DMS153 (cell line): ENCODE measurements around the gene KLF7.
"Not testable (repeated sequence)": the region's sequence is repeated elsewhere in the genome, so short reads cannot be mapped to it uniquely, and the experiment has no call there.

ENCODE experiments used
- DNase-seq: peaks from one replicate; lab custom pipeline; 2025; lab: John Stamatoyannopoulos, UW

Gene KLF7

DNA sequence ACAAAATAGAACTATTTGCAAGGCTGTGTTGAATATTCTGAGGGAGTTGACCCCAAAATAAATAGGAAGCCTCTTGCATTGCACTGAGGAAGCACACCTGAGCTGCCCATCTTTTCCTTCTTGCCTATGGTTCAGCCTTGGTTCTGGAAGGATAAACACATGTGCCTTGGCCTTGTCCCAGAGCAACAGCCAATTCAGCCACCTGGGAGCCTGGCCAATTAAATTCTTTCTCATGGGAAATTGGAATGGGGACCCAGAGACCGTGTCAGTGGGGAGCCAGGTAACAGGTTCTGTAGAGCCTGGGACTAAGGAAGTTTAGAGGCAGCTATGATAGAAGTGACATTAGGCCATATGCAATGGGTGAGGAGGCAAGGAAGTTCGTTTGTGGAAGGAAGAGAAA is 99.6 kb downstream of the KLF7 start:
- DNase-seq: no peak

DNA sequence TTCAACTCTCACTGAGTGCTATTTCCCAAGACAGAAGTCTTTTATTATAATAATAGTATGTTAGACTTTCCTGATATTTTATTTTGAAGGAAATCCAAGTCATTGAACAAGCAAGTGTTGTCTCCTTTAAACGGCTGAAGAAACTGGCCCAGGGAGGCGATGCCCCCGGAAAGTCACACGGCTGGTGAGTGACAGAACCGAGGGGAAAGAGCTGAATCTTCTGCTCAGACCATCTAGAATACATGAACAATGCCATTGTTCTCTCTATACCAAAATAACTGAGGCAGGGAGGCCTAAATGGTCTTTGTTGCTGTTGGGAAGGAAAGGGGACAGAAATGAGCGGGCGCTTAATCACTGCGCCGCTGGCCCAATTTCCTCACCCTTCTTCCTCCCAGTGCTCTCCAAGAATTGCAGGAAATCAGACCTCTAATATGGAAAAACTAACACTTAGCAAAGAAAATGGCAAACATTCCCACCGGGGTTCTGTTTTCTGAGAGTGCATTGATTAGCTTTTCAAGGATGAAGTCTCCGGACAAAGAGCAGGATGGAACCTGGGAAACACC is 101.5 kb downstream of the KLF7 start:
- no peak for DNase-seq

DNA sequence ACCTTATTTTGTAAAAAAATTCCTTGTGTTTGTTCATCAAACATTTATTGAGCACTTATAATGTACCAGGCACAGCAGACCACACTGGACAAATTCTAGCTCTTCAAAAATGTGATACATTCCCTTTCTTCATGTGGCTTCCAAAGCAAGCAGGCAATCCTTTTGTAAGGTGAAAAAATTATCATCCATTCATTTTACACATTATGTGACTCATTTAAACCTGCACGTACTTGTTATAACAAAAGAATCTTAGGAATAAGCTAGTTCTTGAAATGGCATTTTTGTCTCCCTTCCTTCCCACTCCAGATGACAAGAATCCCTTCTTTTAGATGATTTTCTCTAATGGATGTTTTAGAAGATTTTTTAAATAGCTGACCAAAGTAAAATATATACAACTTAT is 104.6 kb downstream of the KLF7 start:
- no peak for DNase-seq

DNA sequence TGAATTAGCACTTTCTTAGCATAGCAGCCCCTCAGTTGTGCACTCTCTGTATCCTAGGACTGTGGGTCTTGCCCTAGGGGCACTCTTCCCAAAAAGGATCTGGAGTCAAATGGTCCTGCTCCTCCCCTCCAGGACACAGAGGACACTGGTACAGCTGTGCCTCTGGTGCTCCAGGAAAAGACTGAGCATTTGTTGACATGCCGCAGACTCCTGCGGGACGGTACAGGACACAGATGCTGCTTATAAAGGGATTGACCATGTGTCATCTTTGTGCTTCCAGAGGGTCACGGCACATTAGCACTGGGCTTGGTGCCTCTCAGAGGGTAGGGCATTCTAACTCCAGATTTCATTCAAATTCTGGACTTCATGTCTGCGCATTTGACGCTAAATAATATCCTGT is 110.5 kb downstream of the KLF7 start:
- no peak for DNase-seq

DNA sequence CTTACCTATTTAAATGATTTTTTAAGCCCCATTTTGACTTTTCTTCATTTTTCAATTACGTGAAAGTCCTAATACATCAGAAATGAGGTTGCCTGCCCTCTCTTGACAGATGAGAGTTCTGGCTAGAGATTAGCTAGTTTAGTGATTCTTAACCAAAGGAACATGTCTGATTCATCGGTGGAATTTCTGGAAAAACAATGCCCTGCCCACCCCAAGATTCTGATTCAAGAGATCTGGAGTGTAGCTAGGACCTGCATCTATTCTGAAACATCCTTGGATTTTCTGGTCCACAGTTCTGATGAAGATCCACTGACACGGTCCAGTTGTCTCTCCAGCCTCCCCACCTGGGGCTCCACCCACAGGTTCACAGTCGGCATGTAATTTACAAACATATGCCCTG is 111.2 kb downstream of the KLF7 start:
- DNase-seq: no peak

DNA sequence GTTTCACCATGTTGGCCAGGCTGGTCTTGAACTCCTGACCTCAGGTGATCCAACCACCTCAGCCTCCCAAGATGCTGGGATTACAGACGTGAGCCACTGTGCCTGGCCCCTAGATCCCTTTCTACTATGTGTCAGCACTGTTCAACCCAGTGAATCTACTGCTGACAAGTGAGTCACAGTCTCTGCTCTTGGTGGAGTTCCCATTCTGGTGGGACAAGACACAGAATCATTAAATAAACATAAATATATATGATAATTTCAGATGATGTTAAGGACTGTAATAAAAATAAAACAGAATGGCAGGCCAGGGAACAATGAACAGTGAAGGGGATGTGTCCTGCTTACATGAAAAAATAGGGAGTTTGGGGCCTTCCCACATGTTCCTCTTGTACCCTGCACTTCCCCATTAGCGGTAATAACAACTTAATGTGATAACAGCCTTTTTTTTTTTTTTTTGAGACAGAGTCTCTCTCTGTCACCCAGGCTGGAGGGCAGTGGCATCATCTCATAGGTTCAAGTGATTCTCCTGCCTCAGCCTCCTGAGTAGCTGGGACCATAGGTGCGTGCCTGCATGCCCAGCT is 114.3 kb downstream of the KLF7 start:
- DNase-seq: no peak

DNA sequence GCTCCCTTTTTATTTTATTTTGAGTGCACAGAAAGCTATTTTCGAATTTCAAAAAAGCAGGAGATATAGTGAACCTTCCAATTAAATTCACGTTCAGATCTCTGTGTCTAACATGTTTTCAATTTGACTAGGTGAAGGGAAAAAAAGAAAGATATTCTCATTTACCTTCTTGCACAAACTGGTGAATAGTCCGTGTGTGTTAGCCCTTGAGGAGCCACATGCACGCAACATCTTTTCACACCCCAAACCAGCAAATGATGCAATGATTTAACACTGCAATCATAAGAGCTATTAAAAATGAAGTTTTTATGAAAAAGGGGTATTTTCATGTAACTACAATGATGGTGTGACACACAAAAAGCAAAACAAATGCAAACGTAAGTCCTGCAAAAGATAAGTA is 116.6 kb downstream of the KLF7 start:
- DNase-seq: no peak

DNA sequence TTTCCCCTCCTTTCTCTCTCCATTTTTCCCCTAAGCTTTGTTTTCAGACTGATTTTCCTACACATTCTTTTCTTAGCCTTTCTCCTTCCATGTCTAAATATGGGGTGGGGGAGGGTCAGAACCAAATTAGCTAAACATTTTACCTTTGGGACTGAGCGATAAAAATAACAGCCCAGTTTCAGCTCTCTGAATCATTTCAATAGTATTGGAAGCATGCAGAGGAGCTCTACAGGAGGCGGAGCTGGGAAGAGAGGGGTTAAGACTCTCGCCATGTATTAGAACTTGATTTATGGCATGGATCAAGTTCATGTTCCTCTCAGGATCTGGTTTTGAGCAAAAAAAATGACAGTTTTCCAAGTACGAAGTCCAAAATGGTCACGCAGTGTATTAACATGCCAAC is 117.3 kb downstream of the KLF7 start:
- no peak for DNase-seq

DNA sequence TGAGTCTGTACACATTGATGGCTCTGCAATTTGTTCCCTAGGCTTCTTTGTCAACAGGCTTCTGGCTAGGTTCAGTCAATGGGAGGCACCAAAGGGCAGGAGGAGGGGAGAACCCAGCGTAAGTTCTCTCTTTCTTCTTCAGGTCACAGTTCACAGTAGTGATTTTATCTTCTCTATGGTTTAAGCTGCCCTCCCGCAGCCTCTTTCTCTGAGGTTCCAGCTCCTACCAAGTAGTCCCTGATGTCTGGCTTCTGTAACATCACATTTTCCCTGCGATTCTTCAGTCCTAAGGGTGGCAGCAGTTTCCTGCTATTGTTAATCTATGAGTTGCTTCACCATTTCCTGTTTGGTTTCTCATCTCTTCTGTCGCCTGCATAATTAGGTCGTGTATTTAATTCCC is 119.0 kb downstream of the KLF7 start:
- DNase-seq: peak; percentile 59

DNA sequence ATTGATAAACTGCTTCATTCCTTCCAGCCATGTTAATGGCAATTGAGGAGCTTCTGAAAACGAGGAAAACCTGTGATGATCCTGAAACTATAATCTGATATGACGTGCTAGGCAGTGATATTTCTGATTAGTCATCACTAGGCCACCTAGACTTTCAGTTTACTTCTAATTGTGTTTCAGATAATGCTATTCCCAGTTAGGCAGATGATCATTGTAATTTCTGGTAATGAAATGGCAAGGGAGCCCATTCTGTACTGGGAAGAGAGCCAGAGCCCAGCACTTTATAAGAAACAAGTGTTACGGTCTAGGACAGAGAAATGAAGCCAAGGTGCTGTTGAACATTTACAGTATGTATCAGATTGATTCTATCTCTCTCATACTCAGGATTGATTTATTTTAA is 120.2 kb downstream of the KLF7 start:
- no peak for DNase-seq

DNA sequence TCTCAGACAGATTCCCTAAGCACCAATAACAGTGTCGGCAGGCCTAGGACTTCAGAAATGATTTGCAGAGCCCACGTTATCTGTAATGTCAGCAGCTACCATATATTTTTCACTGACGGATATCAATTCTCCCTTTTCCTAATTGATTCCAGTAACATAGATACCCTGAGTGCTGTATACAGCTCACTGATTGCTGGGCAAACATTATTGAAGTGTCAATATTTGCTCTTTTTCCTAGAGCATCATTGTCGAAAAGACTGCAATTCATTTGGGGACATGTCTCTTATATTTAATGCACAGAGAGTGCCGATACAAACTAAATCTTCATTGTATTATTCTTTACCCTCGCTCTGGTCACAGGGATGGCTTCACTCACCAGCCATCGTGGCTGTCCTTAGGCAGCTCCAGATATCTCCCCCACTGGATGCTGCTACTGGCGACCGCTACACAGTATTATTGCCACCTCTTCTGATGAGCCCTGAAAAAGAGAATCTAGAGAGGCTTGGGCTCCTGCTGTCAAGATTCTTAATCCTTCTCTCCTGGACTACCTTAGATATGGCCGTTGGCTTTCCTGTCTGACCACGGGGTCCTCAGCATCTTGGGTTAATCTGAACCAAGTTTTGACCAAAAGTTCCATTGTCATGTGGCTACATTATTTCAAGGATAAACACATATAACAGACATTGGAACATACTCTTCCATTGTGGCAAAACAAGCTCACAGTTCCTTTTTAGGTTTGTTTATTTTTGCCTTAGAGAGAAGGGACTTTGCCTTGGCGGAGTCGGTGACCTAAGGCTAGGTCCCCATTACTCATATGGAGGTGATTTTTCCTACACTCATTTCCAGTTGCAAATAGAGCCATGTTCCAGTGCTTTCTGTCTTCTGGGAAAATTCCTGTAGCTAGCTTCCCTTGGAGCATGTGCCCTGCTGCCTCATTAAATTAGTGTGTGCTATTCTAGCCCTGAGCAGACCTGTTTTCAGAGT is 121.1 kb downstream of the KLF7 start:
- peak; percentile 35 for DNase-seq

DNA sequence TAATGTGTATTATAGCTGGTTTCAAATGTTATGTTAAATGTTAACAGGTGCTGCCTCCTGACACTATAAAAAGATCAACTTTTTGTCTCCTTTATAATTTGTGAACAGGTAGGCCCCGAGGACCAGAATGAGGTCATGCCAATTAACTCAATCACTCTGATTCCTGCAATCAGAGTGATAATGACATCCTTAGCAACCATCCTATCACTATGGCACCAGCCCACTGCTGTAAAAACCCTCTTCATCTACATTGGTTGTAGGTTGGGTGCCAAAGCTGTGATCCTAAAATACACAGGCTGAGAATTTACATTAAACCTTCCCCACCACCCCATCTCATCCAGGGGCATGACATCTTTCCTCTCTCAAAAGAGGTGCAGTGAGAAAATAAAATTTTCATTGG is 122.9 kb downstream of the KLF7 start:
- DNase-seq: peak; percentile 19

DNA sequence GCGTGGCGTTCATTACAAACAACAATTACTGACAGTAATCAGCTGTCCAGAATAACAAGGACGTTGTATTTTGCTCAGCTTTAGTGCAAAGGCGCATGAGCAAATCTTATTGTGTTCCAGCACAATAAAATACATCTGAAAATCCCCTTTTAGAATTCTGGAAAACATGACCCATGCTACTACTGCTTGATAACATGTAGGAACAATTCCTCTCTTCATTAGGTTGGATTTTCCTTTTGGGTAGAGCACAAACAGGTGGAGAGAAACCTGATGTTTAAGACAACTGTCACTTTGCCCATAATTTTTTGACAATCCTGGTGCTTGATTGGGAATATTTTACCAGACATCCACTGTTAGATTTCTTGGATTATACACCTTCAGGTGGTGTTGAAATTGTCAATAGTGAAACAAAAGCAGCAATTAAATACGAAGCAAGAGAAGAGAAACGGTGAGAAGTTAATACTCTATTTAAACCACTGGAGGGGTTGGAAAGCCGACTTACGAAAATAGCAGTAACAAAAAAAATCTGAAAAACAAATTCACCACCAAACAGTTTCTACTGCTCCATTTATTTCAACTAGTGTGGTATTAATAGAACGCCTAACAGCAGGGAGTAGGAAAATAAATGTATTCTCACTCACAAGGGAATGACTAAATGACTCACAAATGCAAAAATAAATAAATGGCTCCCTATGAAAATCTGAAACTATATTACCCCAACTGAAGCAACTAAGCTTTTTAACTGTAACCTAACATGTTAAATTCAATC is 123.8 kb downstream of the KLF7 start:
- DNase-seq: no peak

DNA sequence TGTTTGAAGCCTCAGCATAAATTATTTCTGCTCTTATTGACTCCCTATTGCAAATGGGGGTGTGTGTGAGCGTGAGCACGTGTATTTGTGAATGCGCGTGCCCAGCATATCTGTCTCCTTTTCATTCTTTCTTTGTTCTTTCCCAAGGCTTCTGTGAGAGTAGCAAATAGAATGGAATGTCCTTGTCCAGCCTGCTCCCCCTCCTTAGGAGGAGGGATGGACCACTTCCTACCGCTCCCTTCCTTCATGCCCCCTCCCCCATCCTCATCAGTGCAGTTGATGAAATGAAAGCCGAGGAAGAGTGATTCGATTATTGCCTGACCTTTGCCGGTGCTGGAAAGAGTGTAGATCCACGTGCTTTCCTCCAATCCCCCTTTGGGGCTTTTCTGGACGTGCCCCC is 124.5 kb downstream of the KLF7 start:
- DNase-seq: no peak

DNA sequence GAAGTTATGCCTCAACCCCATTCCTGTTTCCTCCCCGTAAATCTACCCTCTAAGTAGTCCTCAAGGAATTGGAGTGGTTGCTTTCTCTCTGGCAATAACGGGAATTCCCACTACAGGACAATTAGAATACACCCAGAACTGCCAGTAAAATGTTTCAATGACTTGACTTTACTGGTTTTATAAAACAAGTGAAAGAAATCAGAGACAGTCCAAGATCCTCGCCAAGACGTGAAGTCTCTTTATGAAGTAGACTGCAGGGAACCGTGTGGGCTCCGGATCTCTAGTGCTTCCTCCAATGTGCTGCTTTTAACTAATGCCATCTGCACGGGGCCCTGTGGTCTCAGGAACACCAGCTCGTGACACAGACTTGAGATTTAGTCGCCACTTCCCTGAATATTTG is 125.1 kb downstream of the KLF7 start:
- no peak for DNase-seq

DNA sequence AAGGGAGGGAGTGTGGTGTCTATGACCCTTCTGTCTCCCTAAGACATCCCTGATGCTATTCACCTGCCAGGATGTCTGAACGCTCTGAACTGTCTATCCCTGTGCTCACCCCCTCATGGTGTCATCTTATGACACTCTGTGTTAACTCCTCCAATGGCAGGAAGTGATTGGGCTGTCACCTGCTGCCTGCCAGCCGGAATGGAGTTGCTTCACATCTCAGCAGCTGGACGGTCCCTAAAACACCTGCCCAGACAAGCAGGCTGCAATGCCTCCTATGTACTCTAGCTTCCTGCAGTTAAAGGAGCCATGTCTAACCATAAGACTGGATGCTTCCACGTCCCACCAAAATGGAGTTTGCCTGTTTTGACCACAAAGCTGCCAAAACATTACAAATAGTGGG is 126.5 kb downstream of the KLF7 start:
- no peak for DNase-seq

DNA sequence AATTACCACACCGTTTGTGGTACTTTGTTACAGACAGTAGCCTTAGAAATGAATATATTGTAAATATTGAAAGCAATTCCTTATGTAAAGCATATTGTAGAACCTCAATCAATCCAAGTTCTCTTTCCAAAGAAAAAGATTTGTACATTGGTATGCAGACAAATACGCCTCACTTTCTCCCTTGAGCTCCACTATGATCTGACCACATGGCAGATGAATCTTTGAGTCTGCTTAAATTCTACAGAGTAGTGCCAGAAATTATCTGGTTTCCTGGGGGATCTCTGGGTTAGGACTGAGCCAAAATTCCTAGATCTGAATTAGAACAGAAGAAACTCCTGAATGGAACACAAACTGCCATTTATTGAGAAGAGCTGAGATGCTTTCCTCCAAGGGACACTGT is 127.4 kb downstream of the KLF7 start:
- no peak for DNase-seq

DNA sequence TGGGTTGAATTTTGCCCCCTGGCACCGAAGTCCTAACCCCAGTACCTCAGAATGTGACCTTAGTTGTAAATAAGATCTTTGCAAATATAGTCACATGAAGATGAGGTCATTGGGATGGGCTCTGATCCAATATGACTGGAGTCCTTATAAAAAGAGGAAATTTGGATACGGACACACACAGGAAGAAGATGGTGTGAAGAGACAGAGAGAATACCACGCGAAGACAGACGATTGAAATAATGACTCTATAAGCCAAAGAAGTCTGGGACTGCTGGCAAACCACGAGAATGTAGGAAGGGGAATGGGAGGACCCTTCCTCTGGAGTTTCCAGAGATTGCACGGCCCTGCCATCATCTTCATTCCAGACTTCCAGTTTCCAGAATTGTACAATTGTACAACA is 127.9 kb downstream of the KLF7 start:
- no peak for DNase-seq

DNA sequence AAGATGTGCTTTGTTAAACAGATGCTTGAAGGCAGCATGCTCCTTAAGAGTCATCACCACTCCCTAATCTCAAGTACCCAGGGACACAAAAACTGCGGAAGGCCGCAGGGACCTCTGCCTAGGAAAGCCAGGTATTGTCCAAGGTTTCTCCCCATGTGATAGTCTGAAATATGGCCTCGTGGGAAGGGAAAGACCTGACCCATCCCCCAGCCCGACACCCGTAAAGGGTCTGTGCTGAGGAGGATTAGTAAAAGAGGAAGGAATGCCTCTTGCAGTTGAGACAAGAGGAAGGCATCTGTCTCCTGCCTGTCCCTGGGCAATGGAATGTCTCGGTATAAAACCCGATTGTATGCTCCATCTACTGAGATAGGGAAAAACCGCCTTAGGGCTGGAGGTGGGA is 128.7 kb downstream of the KLF7 start:
- not testable (repeated sequence) for DNase-seq

DNA sequence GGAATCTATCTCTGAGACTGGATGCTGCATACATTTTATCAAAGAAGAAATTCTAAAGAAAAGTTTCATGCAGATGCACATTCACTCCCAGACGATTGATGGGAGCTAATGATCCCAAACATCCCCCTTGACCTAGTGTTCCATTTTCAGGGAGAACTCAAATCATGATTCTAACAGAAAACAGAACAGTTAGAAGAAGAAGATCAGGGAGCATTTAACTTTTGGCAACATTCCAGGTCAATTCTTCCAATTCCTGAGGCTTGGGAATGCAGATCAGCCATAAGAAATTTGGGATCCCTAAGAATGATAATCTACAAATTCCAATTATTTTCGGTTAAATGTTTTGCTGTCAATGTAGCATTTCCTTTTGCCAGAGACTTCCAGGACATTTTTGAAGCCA is 129.9 kb downstream of the KLF7 start:
- no peak for DNase-seq

DNA sequence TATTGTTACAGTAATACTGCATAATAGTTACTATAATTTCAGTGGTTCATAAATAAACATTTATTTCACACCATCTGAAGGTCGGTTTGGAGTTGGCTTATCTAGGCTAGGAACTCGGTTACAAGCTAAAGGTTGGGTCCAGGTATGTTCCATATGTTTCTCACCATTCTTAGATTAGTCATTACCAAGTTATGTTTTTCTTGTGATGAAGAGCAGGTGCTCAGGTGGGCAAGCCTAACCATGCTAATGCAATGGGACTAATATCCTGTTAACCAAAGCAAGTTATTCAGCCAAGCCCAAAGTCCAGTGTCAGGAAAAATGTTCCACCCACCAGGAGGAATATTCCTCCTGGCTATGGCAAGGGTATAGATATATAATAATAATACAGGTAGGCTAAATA is 133.3 kb downstream of the KLF7 start:
- no peak for DNase-seq
